Endodermal cell (in vitro differentiated cells): ENCODE measurements around the gene RAD23A. TPM values are rescaled to one million over a fixed set of nuclear protein-coding genes. Genes with fewer than 3 reads are reported as not detected.
A peak's percentile ranks its signal among the peaks of the same experiment; 100 is the strongest.

ENCODE experiments used
- DNase-seq: peaks from one replicate; pipeline ENCODE4 v3.0.0-alpha.2; 2017
- H3K27ac ChIP-seq: 2 replicates; pipeline ENCODE4 v1.5.1; 2013; ENCODE audit warnings: mild to moderate bottlenecking, low read depth, low read length, moderate library complexity
- H3K27me3 ChIP-seq: 2 replicates; pipeline ENCODE4 v1.6.1; 2013; ENCODE audit warnings: mild to moderate bottlenecking, low read length, moderate library complexity; ENCODE audit not compliant: insufficient read depth, control insufficient read depth, poor library complexity, severe bottlenecking
- H3K36me3 ChIP-seq: 2 replicates; pipeline ENCODE4 v1.7.0; 2013; ENCODE audit warnings: mild to moderate bottlenecking, low read length, moderate library complexity; ENCODE audit not compliant: control insufficient read depth, insufficient read depth
- H3K4me1 ChIP-seq: one replicate; pipeline ENCODE4 v1.7.0; 2013; ENCODE audit warnings: low read length; ENCODE audit not compliant: control insufficient read depth, insufficient read depth
- H3K4me3 ChIP-seq: 2 replicates; pipeline ENCODE4 v1.5.1; 2013; ENCODE audit warnings: mild to moderate bottlenecking, low read length, moderate library complexity
- H3K9ac ChIP-seq: 2 replicates; pipeline ENCODE4 v1.6.1; 2013; ENCODE audit warnings: mild to moderate bottlenecking, low read length, moderate library complexity; ENCODE audit not compliant: poor library complexity, severe bottlenecking; ENCODE audit errors: extremely low read depth
- H3K9me3 ChIP-seq: 2 replicates; pipeline ENCODE4 v1.6.1; 2013; ENCODE audit warnings: mild to moderate bottlenecking, low read length, moderate library complexity; ENCODE audit not compliant: control insufficient read depth
- H3K27ac Mint-ChIP-seq: 2 replicates; pipeline ENCODE4 v1.8.0; 2020; ENCODE audit warnings: mixed read lengths
- H3K27me3 Mint-ChIP-seq: 2 replicates; pipeline ENCODE4 v1.8.0; 2021; ENCODE audit warnings: mild to moderate bottlenecking, mixed read lengths; ENCODE audit not compliant: insufficient read depth
- H3K36me3 Mint-ChIP-seq: 2 replicates; pipeline ENCODE4 v1.8.0; 2020; ENCODE audit warnings: low read depth, mixed read lengths
- H3K4me1 Mint-ChIP-seq: 2 replicates; pipeline ENCODE4 v1.8.0; 2020; ENCODE audit warnings: mixed read lengths
- H3K4me3 Mint-ChIP-seq: 2 replicates; pipeline ENCODE4 v1.8.0; 2020; ENCODE audit warnings: mild to moderate bottlenecking, moderate library complexity, mixed read lengths
- H3K9me3 Mint-ChIP-seq: 2 replicates; pipeline ENCODE4 v1.8.0; 2020; ENCODE audit warnings: mild to moderate bottlenecking, mixed read lengths
- CTCF ChIP-seq: fragments of 200-600 bp; sonication (generic); conservative IDR thresholded peaks from 2 replicates; pipeline ENCODE4 v1.5.0; 2021; ENCODE audit warnings: antibody characterized with exemption, mild to moderate bottlenecking
- WGBS, 2 experiments: methylation state at CpG; one replicate each; pipeline versions ENCODE4 v1.1.5 to v1.1.7; 2013; ENCODE audit warnings: missing lambda C conversion rate in 2 of 2, mixed read lengths in 1 of 2; ENCODE audit not compliant: insufficient coverage in 1 of 2, insufficient read length in 1 of 2; 5-methylcytosine and 5-hydroxymethylcytosine counted together
- total RNA-seq, 2 donors: library from RNA; stranded (reverse); fragmentation: NEBNext Ultra II Directional in 1 of 2; extraction: Animal tissue kit (Norgen Biotek cat#: 25700) in 1 of 2; gene quantifications; 2 replicates in 1 of 2; 3 replicates in 1 of 2; pipeline ENCODE4 v1.2.1, GENCODE V29; 2021

RAD23A gene
- total RNA-seq, 2 donors from 2014 or later: 75.5 to 117 TPM

- 96 to 100% methylated on average over 2 of the region's 2 CpGs for WGBS, 2 experiments
- no peak for TF ChIP-seq CTCF
- H3K27me3 ChIP-seq: no peaks in the 10 kb centered on the region
- no peaks in the 10 kb centered on the region for H3K9me3 ChIP-seq
- DNase-seq: no peak
- H3K36me3 Mint-ChIP-seq: peaks cover 64% of the 10 kb centered on the region
- peak overlapping the region; percentile 99 for H3K9ac ChIP-seq
- no peaks in the 10 kb centered on the region for H3K27me3 Mint-ChIP-seq
- H3K36me3 ChIP-seq: peaks cover 59% of the 10 kb centered on the region
- H3K4me3 ChIP-seq: peak overlapping the region; percentile 99
- H3K4me1 Mint-ChIP-seq: peaks cover 31% of the 10 kb centered on the region
- H3K27ac ChIP-seq: no peak overlapping the region
- H3K4me1 ChIP-seq: peaks cover 12% of the 10 kb centered on the region
- no peaks in the 10 kb centered on the region for H3K9me3 Mint-ChIP-seq
- peak overlapping the region; percentile 100 for H3K4me3 Mint-ChIP-seq
- peak overlapping the region; percentile 97 for H3K27ac Mint-ChIP-seq
These were observed 4.8 kb upstream of the RAD23A start for GRCh38 chr19:12940897-12941296.

- H3K36me3 Mint-ChIP-seq: peaks cover 76% of the 10 kb centered on the region
- H3K4me1 Mint-ChIP-seq: peaks cover 28% of the 10 kb centered on the region
- no peaks in the 10 kb centered on the region for H3K27me3 Mint-ChIP-seq
These were observed 2.1 kb upstream of the RAD23A start for GRCh38 chr19:12943437-12944044.

DNA sequence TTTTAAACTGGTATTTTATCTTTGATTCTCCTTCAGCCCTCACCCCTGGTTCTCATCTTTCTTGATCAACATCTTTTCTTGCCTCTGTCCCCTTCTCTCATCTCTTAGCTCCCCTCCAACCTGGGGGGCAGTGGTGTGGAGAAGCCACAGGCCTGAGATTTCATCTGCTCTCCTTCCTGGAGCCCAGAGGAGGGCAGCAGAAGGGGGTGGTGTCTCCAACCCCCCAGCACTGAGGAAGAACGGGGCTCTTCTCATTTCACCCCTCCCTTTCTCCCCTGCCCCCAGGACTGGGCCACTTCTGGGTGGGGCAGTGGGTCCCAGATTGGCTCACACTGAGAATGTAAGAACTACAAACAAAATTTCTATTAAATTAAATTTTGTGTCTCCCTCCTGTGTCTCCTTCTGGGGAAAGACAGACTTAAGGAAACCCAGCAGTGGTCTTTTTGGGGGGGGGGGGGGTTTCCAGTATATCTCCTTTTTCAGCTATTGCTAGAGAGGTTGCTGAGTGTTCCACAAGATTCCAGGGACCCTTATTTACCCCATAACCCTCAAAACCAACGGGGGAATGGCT is 1.5 kb upstream of the RAD23A start:
- Histone ChIP-seq H3K27ac (peak overlapping the region; percentile 47), H3K4me3 (peak overlapping the region; percentile 84), H3K27me3 (no peaks in the 10 kb centered on the region), H3K9me3 (no peaks in the 10 kb centered on the region), H3K9ac (no peak overlapping the region), H3K36me3 (peaks cover 72% of the 10 kb centered on the region), H3K4me1 (peaks cover 5% of the 10 kb centered on the region)
- Mint-ChIP-seq H3K9me3 (no peaks in the 10 kb centered on the region), H3K4me1 (peaks cover 28% of the 10 kb centered on the region), H3K27ac (no peak overlapping the region), H3K36me3 (peaks cover 75% of the 10 kb centered on the region), H3K4me3 (peak overlapping the region; percentile 5), H3K27me3 (no peaks in the 10 kb centered on the region)
- DNase-seq: no peak
- 87% methylated on average over 2 of the region's 2 CpGs; no CpG with 5 or more reads in 1 of the 2 experiments for WGBS, 2 experiments
- TF ChIP-seq CTCF: no peak

More at GRCh38 chr19:12943437-12944044, 2.1 kb upstream of the RAD23A start:
- no peak overlapping the region for H3K4me3 ChIP-seq
- Mint-ChIP-seq H3K4me3 (no peak overlapping the region), H3K9me3 (no peaks in the 10 kb centered on the region), H3K27ac (peak overlapping the region; percentile 82)
- H3K27ac ChIP-seq: peak overlapping the region; percentile 16
- no peak overlapping the region for H3K9ac ChIP-seq
- no peaks in the 10 kb centered on the region for H3K9me3 ChIP-seq
- H3K27me3 ChIP-seq: no peaks in the 10 kb centered on the region
- H3K4me1 ChIP-seq: peaks cover 5% of the 10 kb centered on the region
- no peak for DNase-seq
- peaks cover 70% of the 10 kb centered on the region for H3K36me3 ChIP-seq
- WGBS, 2 experiments: 96% methylated on average over 18 of the region's 18 CpGs
- TF ChIP-seq CTCF: no peak
